Activated CD4-positive, CD25-positive, alpha-beta regulatory T cell treated with anti-CD3 and anti-CD28 coated beads, Interleukin-2, amount 50 U/mL, for 24 hours (primary cell): ENCODE measurements around the gene SPCS2.

Experiments
- ATAC-seq, 2 donors: fragments of 150-1000 bp; cut with Tn5 transposase; one replicate each; pipeline ENCODE4 v1.10.0; 2021; ENCODE audit warnings: mild to moderate bottlenecking in 1 of 2, moderate library complexity in 1 of 2

The SPCS2 gene

GRCh38 chr11:74948898-74949752 is at the start of gene SPCS2, which contains the start of gene XRRA1:
Gene SPCS2 (plus strand): TSS chr11:74949266. CDS start chr11:74949286, 20 bp downstream.
Gene XRRA1 (minus strand): TSS chr11:74949091. CDS start chr11:74940878, 8,213 bp downstream.
- ATAC-seq, result peak; percentile 99 to 100

- ATAC-seq, result no peak
These were observed 46.7 kb upstream of the SPCS2 start for GRCh38 chr11:74902342-74902741.

GRCh38 chr11:74905326-74905725 is 43.7 kb upstream of the SPCS2 start:
- no peak for ATAC-seq

GRCh38 chr11:74909385-74909784 is 39.7 kb upstream of the SPCS2 start:
- ATAC-seq, result no peak

GRCh38 chr11:74909812-74910211 is 39.3 kb upstream of the SPCS2 start:
- ATAC-seq, result no peak

GRCh38 chr11:74923125-74923524 is 25.9 kb upstream of the SPCS2 start:
- ATAC-seq, result no peak

- no peak for ATAC-seq
These were observed 23.8 kb upstream of the SPCS2 start for GRCh38 chr11:74925281-74925680.

GRCh38 chr11:74926304-74927030 is 22.6 kb upstream of the SPCS2 start:
- peak; percentile 37 to 68 for ATAC-seq

GRCh38 chr11:74927496-74927895 is 21.6 kb upstream of the SPCS2 start:
- ATAC-seq, result no peak

GRCh38 chr11:74929431-74930363 is 19.4 kb upstream of the SPCS2 start:
- peak; percentile 64 to 85 for ATAC-seq

GRCh38 chr11:74932169-74932568 is 16.9 kb upstream of the SPCS2 start:
- no peak for ATAC-seq

- peak; percentile 37 to 53 for ATAC-seq
These were observed 16.3 kb upstream of the SPCS2 start for GRCh38 chr11:74932797-74933196.

GRCh38 chr11:74933765-74934164 is 15.3 kb upstream of the SPCS2 start:
- no peak for ATAC-seq

GRCh38 chr11:74935285-74935684 is 13.8 kb upstream of the SPCS2 start:
- ATAC-seq, result no peak

GRCh38 chr11:74936087-74936486 is 13.0 kb upstream of the SPCS2 start:
- ATAC-seq, result no peak

GRCh38 chr11:74936976-74937375 is 12.1 kb upstream of the SPCS2 start:
- ATAC-seq, result no peak

- ATAC-seq, result no peak
These were observed 11.2 kb upstream of the SPCS2 start for GRCh38 chr11:74937696-74938475.

GRCh38 chr11:74941492-74941891 is 7.6 kb upstream of the SPCS2 start:
- no peak for ATAC-seq

- ATAC-seq, result no peak
These were observed 6.8 kb upstream of the SPCS2 start for GRCh38 chr11:74942073-74942759.

GRCh38 chr11:74948546-74948897 is 544 bp upstream of the SPCS2 start:
- peak; percentile 1 to 3 for ATAC-seq

GRCh38 chr11:74949753-74950137 is 679 bp downstream of the SPCS2 start:
- no peak for ATAC-seq
